Measurements from ENCODE around the gene LOXL4. TPM values are rescaled to one million over a fixed set of nuclear protein-coding genes. Genes with fewer than 3 reads are reported as not detected.

LOXL4 gene
- total RNA-seq, 1 donor from 2014 or later, result 20.1 TPM

Other genes starting within 250 kb of the LOXL4 start
- 0.17 and 23.9 TPM in 2 replicates for gene CRTAC1, start 237.6 kb downstream of the LOXL4 start, total RNA-seq
- 18.4 and 24.3 TPM in 2 replicates for gene R3HCC1L, start 133.5 kb downstream of the LOXL4 start, total RNA-seq
- gene PYROXD2, start 147.0 kb upstream of the LOXL4 start, total RNA-seq, result 4.6 and 8.7 TPM in 2 replicates
- 9.4 and 19.8 TPM in 2 replicates for gene HPS1, start 178.7 kb upstream of the LOXL4 start, total RNA-seq